Thymus (tissue), 11 donors: Measurements from ENCODE around the gene CHKA. TPM values are rescaled to one million over a fixed set of nuclear protein-coding genes. Genes with fewer than 3 reads are reported as not detected.
A peak's percentile ranks its signal among the peaks of the same experiment; 100 is the strongest.
"Not testable (repeated sequence)": the region's sequence is repeated elsewhere in the genome, so short reads cannot be mapped to it uniquely, and the experiment has no call there.

ENCODE experiments used
- DNase-seq, 9 donors: peaks; one replicate each; pipeline ENCODE4 v3.0.0-alpha.2; 2013; ENCODE audit warnings: low spot score in 9 of 9, low read depth in 6 of 9, missing footprints in 1 of 9
- H3K27ac ChIP-seq, 2 donors: one replicate each; pipeline ENCODE4 v1.5.1; 2013; ENCODE audit warnings: control low read depth in 1 of 2, low read depth in 1 of 2, low read length in 1 of 2, mild to moderate bottlenecking in 1 of 2, moderate library complexity in 1 of 2
- H3K27me3 ChIP-seq, 2 donors: one replicate each; pipeline ENCODE4 v1.5.1; 2013; ENCODE audit warnings: low read length in 1 of 2; ENCODE audit not compliant: control insufficient read depth in 2 of 2, insufficient read depth in 1 of 2
- H3K36me3 ChIP-seq, 2 donors: one replicate each; pipeline ENCODE4 v1.5.1; 2013; ENCODE audit warnings: low read length in 1 of 2, mild to moderate bottlenecking in 1 of 2, moderate library complexity in 1 of 2; ENCODE audit not compliant: control insufficient read depth in 2 of 2, insufficient read depth in 2 of 2
- H3K4me1 ChIP-seq, 2 donors: one replicate each; pipeline ENCODE4 v1.5.1; 2013; ENCODE audit warnings: low read length in 2 of 2; ENCODE audit not compliant: control insufficient read depth in 2 of 2, insufficient read depth in 2 of 2
- H3K4me3 ChIP-seq, 2 donors: one replicate each; pipeline ENCODE4 v1.5.1; 2013; ENCODE audit warnings: low read length in 2 of 2, control low read depth in 1 of 2, mild to moderate bottlenecking in 1 of 2
- H3K9me3 ChIP-seq, 2 donors: one replicate each; pipeline ENCODE4 v1.5.1; 2013; ENCODE audit warnings: low read length in 1 of 2, mild to moderate bottlenecking in 1 of 2; ENCODE audit not compliant: control insufficient read depth in 2 of 2, insufficient read depth in 1 of 2
- WGBS: extraction: QIAGEN DNeasy Blood & Tissue Kit; methylation state at CpG from one replicate; pipeline ENCODE4 v1.1.7; 2013; 5-methylcytosine and 5-hydroxymethylcytosine counted together
- polyA plus RNA-seq: library from polyadenylated mRNA; stranded (reverse); fragments of 200-250 nt; gene quantifications from one replicate; pipeline ENCODE4 v1.2.3, GENCODE V29; 2013
- total RNA-seq: library from RNA; stranded (reverse); fragments of 120-200 nt; gene quantifications from one replicate; pipeline ENCODE4 v1.2.4, GENCODE V29; 2013
- donor health status: healthy.

CHKA gene
- total and polyA plus RNA-seq, 2 donors, result 8.7 to 46.0 TPM

GRCh38 chr11:68107689-68108088, 13.5 kb downstream of the CHKA start:
- H3K4me3 ChIP-seq, result no peak overlapping the region
- WGBS, result 96% methylated on average over 10 of the region's 10 CpGs
- H3K36me3 ChIP-seq, result no peaks in the 10 kb centered on the region
- no peaks in the 10 kb centered on the region for H3K27me3 ChIP-seq
- no peak for DNase-seq
- no peaks in the 10 kb centered on the region for H3K4me1 ChIP-seq
- no peaks in the 10 kb centered on the region for H3K9me3 ChIP-seq
- H3K27ac ChIP-seq, result no peak overlapping the region

- 94% methylated on average over 8 of the region's 8 CpGs for WGBS
- H3K9me3 ChIP-seq, result no peaks in the 10 kb centered on the region
- no peak overlapping the region for H3K4me3 ChIP-seq
- H3K27ac ChIP-seq, result no peak overlapping the region
- no peak for DNase-seq
- H3K4me1 ChIP-seq, result no peaks in the 10 kb centered on the region
- H3K27me3 ChIP-seq, result no peaks in the 10 kb centered on the region
- H3K36me3 ChIP-seq, result no peaks in the 10 kb centered on the region
Measured at GRCh38 chr11:68106165-68106940, 14.8 kb downstream of the CHKA start.

GRCh38 chr11:68099474-68100405, 21.4 kb downstream of the CHKA start:
- peak overlapping the region in 1 of 2 donors; percentile 1 for H3K4me3 ChIP-seq
- no peaks in the 10 kb centered on the region for H3K36me3 ChIP-seq
- H3K4me1 ChIP-seq, result peaks cover 3 to 11% of the 10 kb centered on the region in 2 donors
- peak in 3 of 9 donors; percentile 35 to 74 (median 49) for DNase-seq
- H3K27ac ChIP-seq, result peak overlapping the region; percentile 48 to 50
- no peaks in the 10 kb centered on the region for H3K9me3 ChIP-seq
- WGBS, result 24% methylated on average over 12 of the region's 12 CpGs
- no peaks in the 10 kb centered on the region for H3K27me3 ChIP-seq

GRCh38 chr11:68099057-68099456, 22.1 kb downstream of the CHKA start:
- H3K27ac ChIP-seq, result peak overlapping the region in 1 of 2 donors; percentile 48
- no peak overlapping the region for H3K4me3 ChIP-seq
- H3K27me3 ChIP-seq, result no peaks in the 10 kb centered on the region
- H3K36me3 ChIP-seq, result no peaks in the 10 kb centered on the region
- peaks cover 3 to 11% of the 10 kb centered on the region in 2 donors for H3K4me1 ChIP-seq
- DNase-seq, result no peak
- H3K9me3 ChIP-seq, result no peaks in the 10 kb centered on the region

GRCh38 chr11:68096962-68097361, 24.2 kb downstream of the CHKA start:
- Histone ChIP-seq H3K4me3 (no peak overlapping the region), H3K4me1 (peaks cover 3 to 11% of the 10 kb centered on the region in 2 donors), H3K36me3 (no peaks in the 10 kb centered on the region), H3K27ac (no peak overlapping the region), H3K27me3 (no peaks in the 10 kb centered on the region), H3K9me3 (no peaks in the 10 kb centered on the region)
- DNase-seq, result no peak
- 97% methylated on average over 8 of the region's 8 CpGs for WGBS

- Histone ChIP-seq H3K4me3 (no peak overlapping the region), H3K27ac (no peak overlapping the region), H3K27me3 (no peaks in the 10 kb centered on the region), H3K36me3 (no peaks in the 10 kb centered on the region), H3K9me3 (no peaks in the 10 kb centered on the region), H3K4me1 (peaks cover 0 to 4% of the 10 kb centered on the region in 2 donors)
- WGBS, result 99% methylated on average over 4 of the region's 4 CpGs
- DNase-seq, result no peak
Measured at GRCh38 chr11:68093565-68093964, 27.6 kb downstream of the CHKA start.

- DNase-seq, H3K36me3 ChIP-seq, H3K9me3 ChIP-seq, H3K27me3 ChIP-seq, H3K27ac ChIP-seq, H3K4me1 ChIP-seq, H3K4me3 ChIP-seq: not testable (repeated sequence)
- 97% methylated on average over 3 of the region's 3 CpGs for WGBS
Measured at GRCh38 chr11:68092946-68093345, 28.2 kb downstream of the CHKA start.

- Histone ChIP-seq H3K27ac (no peak overlapping the region), H3K36me3 (no peaks in the 10 kb centered on the region), H3K4me3 (no peak overlapping the region), H3K9me3 (no peaks in the 10 kb centered on the region), H3K4me1 (peaks cover 0 to 3% of the 10 kb centered on the region in 2 donors), H3K27me3 (no peaks in the 10 kb centered on the region)
- DNase-seq, result no peak
- 97% methylated on average over 2 of the region's 2 CpGs for WGBS
Measured at GRCh38 chr11:68092411-68092810, 28.8 kb downstream of the CHKA start.

GRCh38 chr11:68090706-68091105, 30.5 kb downstream of the CHKA start:
- no peaks in the 10 kb centered on the region for H3K36me3 ChIP-seq
- DNase-seq, result peak in 3 of 9 donors; percentile 13 to 46 (median 18)
- no peaks in the 10 kb centered on the region for H3K9me3 ChIP-seq
- WGBS, result 12% methylated on average over 6 of the region's 6 CpGs
- H3K27me3 ChIP-seq, result no peaks in the 10 kb centered on the region
- H3K27ac ChIP-seq, result no peak overlapping the region
- H3K4me1 ChIP-seq, result peaks cover 0 to 3% of the 10 kb centered on the region in 2 donors
- no peak overlapping the region for H3K4me3 ChIP-seq
